ENCODE data around the gene GSTA4. TPM values are rescaled to one million over a fixed set of nuclear protein-coding genes. Genes with fewer than 3 reads are reported as not detected.

GSTA4 gene
- total and polyA plus RNA-seq, 2 donors (not counting 3 experiments of a cell fraction or from before 2014, with no cell fraction given) = 15.0 to 24.6 TPM

- intact Hi-C loops (cut with micrococcal nuclease) = no loop called here
- Histone ChIP-seq H3K27ac (ENCODE audit: insufficient read depth, low read depth, low read length) (no peak overlapping the region), H3K9me1 (replicated peaks; ENCODE audit: control insufficient read depth, extremely low read depth, insufficient read depth, low read length) (no peaks in the 10 kb centered on the region), H3K4me1 (ENCODE audit: control insufficient read depth, extremely low read depth, insufficient read depth, low read length) (peaks cover 17% of the 10 kb centered on the region), H3K36me3 (ENCODE audit: control insufficient read depth in 2 of 2, extremely low read depth in 1 of 2, insufficient read depth in 2 of 2, low read length in 2 of 2) (peaks cover under 1 to 4% of the 10 kb centered on the region in 2 experiments), H3K4me3 (replicated peaks in 1 of 3; ENCODE audit: insufficient read depth in 1 of 3, low read depth in 1 of 3, low read length in 3 of 3) (no peak overlapping the region), H4K20me1 (replicated peaks; ENCODE audit: control insufficient read depth, extremely low read depth, insufficient read depth, low read length) (no peaks in the 10 kb centered on the region), H3K4me2 (ENCODE audit: insufficient read depth, low read length) (no peak overlapping the region), H2AFZ (ENCODE audit: low read depth, low read length) (no peak overlapping the region), H3K9ac (replicated peaks; ENCODE audit: extremely low read depth, insufficient read depth, low read length) (no peak overlapping the region), H3K9me3 (replicated peaks; ENCODE audit: control insufficient read depth, insufficient read depth, low read length) (no peaks in the 10 kb centered on the region), H3K79me2 (ENCODE audit: control insufficient read depth, insufficient read depth, low read length) (no peaks in the 10 kb centered on the region), H3K27me3 (ENCODE audit: control insufficient read depth in 2 of 2, insufficient read depth in 2 of 2, low read length in 2 of 2) (no peaks in the 10 kb centered on the region)
- FAIRE-seq (peak; percentile 76), DNase-seq (ENCODE audit: low read depth, low spot score) (peak; percentile 28)
- no TSS peak for BruUV-seq (replicated peaks)
- TF ChIP-seq GATA2 (IDR thresholded peaks at IDR 0.05; ENCODE audit: insufficient read depth, insufficient read length, low read depth, low read length) (peak; percentile 40), EZH2 (IDR thresholded peaks at IDR 0.05; ENCODE audit: borderline replicate concordance, low read depth, low read length, severe bottlenecking) (no peak), FOS (IDR thresholded peaks at IDR 0.05; ENCODE audit: borderline replicate concordance, insufficient read depth, low read length) (peak; percentile 17)
- CTCF ChIA-PET = no interaction called here
- dilution Hi-C loops (cut with MboI; ENCODE audit: extremely low pct_ligation_motif_present, low sequenced_read_pairs) = no loop called here
- POLR2A ChIA-PET = no interaction called here
Observed at GRCh38 chr6:53035549-53036213, 40.6 kb upstream of the GSTA4 start.

GRCh38 chr6:53033764-53034163, 38.7 kb upstream of the GSTA4 start:
- ChIA-PET CTCF (interaction anchor here (1.2 to 2.3 kb wide), 6 partner anchors 9 to 309 kb away, joined by 3 to 17 read pairs (median 7); partner anchors contain the start of gene GSTA4), POLR2A (interaction anchor here (1.5 kb wide), 1 partner anchor 8 kb away, joined by 3 read pairs; no protein-coding TSS in a partner anchor)
- Histone ChIP-seq H4K20me1 (replicated peaks; ENCODE audit: control insufficient read depth, extremely low read depth, insufficient read depth, low read length) (no peaks in the 10 kb centered on the region), H2AFZ (ENCODE audit: low read depth, low read length) (no peak overlapping the region), H3K9me1 (replicated peaks; ENCODE audit: control insufficient read depth, extremely low read depth, insufficient read depth, low read length) (no peaks in the 10 kb centered on the region), H3K79me2 (ENCODE audit: control insufficient read depth, insufficient read depth, low read length) (no peaks in the 10 kb centered on the region), H3K27ac (ENCODE audit: insufficient read depth, low read depth, low read length) (no peak overlapping the region), H3K9me3 (replicated peaks; ENCODE audit: control insufficient read depth, insufficient read depth, low read length) (no peaks in the 10 kb centered on the region), H3K36me3 (ENCODE audit: control insufficient read depth in 2 of 2, extremely low read depth in 1 of 2, insufficient read depth in 2 of 2, low read length in 2 of 2) (no peaks in the 10 kb centered on the region), H3K4me3 (replicated peaks in 1 of 3; ENCODE audit: insufficient read depth in 1 of 3, low read depth in 1 of 3, low read length in 3 of 3) (no peak overlapping the region), H3K4me2 (ENCODE audit: insufficient read depth, low read length) (no peak overlapping the region), H3K27me3 (ENCODE audit: control insufficient read depth in 2 of 2, insufficient read depth in 2 of 2, low read length in 2 of 2) (no peaks in the 10 kb centered on the region), H3K9ac (replicated peaks; ENCODE audit: extremely low read depth, insufficient read depth, low read length) (no peak overlapping the region), H3K4me1 (ENCODE audit: control insufficient read depth, extremely low read depth, insufficient read depth, low read length) (peaks cover 17% of the 10 kb centered on the region)
- no TSS peak for BruUV-seq (replicated peaks)
- dilution Hi-C loops (cut with MboI; ENCODE audit: extremely low pct_ligation_motif_present, low sequenced_read_pairs) = no loop called here
- intact Hi-C loops (cut with micrococcal nuclease) = no loop called here
- FAIRE-seq = peak; percentile 59
- TF ChIP-seq MAX (IDR thresholded peaks at IDR 0.05; ENCODE audit: insufficient read depth, insufficient read length) (no peak), CTCF (IDR thresholded peaks at IDR 0.05; ENCODE audit: extremely low read depth in 1 of 2, insufficient read depth in 1 of 2, low read depth in 1 of 2, low read length in 2 of 2) (no peak), MYC (IDR thresholded peaks at IDR 0.05; ENCODE audit: low read depth, low read length) (no peak), POLR2AphosphoS5 (IDR thresholded peaks at IDR 0.05; ENCODE audit: insufficient read depth, low read depth, low read length) (no peak), POLR2A (IDR thresholded peaks at IDR 0.05; ENCODE audit: low read depth, low read length) (no peak), JUN (IDR thresholded peaks at IDR 0.05; ENCODE audit: borderline replicate concordance, insufficient read depth, insufficient read length, low read depth) (no peak), GATA2 (IDR thresholded peaks at IDR 0.05; ENCODE audit: insufficient read depth, insufficient read length, low read depth, low read length) (no peak), FOS (IDR thresholded peaks at IDR 0.05; ENCODE audit: borderline replicate concordance, insufficient read depth, low read length) (no peak), EZH2 (IDR thresholded peaks at IDR 0.05; ENCODE audit: borderline replicate concordance, low read depth, low read length, severe bottlenecking) (no peak)
- peak; percentile 61 for DNase-seq (ENCODE audit: low read depth, low spot score)

All from endothelial cell of umbilical vein (primary cell).